Natural killer cell (primary cell): ENCODE data around the gene SPOP. TPM values are rescaled to one million over a fixed set of nuclear protein-coding genes. Genes with fewer than 3 reads are reported as not detected.
A peak's percentile ranks its signal among the peaks of the same experiment; 100 is the strongest.

Source experiments
- ATAC-seq, 3 donors: fragments of 150-1000 bp in 2 of 3; fragments of 200-7000 bp in 1 of 3; cut with Tn5 transposase; 1 replicate in 1 of 3; 2 replicates in 2 of 3; pipeline ENCODE4 v1.10.0; 2021; ENCODE audit warnings: mild to moderate bottlenecking in 2 of 3, moderate library complexity in 2 of 3
- DNase-seq, 2 donors: peaks; one replicate each; pipeline versions ENCODE4 v3.0.0 to v3.0.0-alpha.2; 2013 to 2021; ENCODE audit warnings: mixed read lengths in 1 of 2
- H3K27ac ChIP-seq: one replicate; pipeline ENCODE4 v1.5.1; 2013; ENCODE audit warnings: mild to moderate bottlenecking, low read length
- H3K27me3 ChIP-seq: one replicate; pipeline ENCODE4 v1.6.1; 2013; ENCODE audit warnings: low read length; ENCODE audit not compliant: control insufficient read depth, insufficient read depth
- H3K36me3 ChIP-seq: one replicate; pipeline ENCODE4 v1.6.1; 2013; ENCODE audit warnings: low read length; ENCODE audit not compliant: control insufficient read depth, insufficient read depth
- H3K4me1 ChIP-seq: one replicate; pipeline ENCODE4 v1.6.1; 2013; ENCODE audit warnings: low read length; ENCODE audit not compliant: control insufficient read depth, insufficient read depth
- H3K4me3 ChIP-seq: one replicate; pipeline ENCODE4 v1.5.1; 2013; ENCODE audit warnings: low read length
- H3K9me3 ChIP-seq: one replicate; pipeline ENCODE4 v1.6.1; 2013; ENCODE audit warnings: low read length; ENCODE audit not compliant: control insufficient read depth, insufficient read depth
- H3K27ac Mint-ChIP-seq, 2 donors: one replicate each; pipeline ENCODE4 v1.8.0; 2022; ENCODE audit warnings: mild to moderate bottlenecking in 2 of 2, mixed read lengths in 2 of 2, moderate library complexity in 1 of 2
- H3K27me3 Mint-ChIP-seq, 2 donors: one replicate each; pipeline ENCODE4 v1.8.0; 2022; ENCODE audit warnings: low read depth in 2 of 2, mixed read lengths in 2 of 2
- H3K36me3 Mint-ChIP-seq: one replicate; pipeline ENCODE4 v1.8.0; 2022; ENCODE audit warnings: mixed read lengths
- H3K4me1 Mint-ChIP-seq, 2 donors: one replicate each; pipeline ENCODE4 v1.8.0; 2022; ENCODE audit warnings: mixed read lengths in 2 of 2
- H3K4me3 Mint-ChIP-seq: one replicate; pipeline ENCODE4 v1.8.0; 2022; ENCODE audit warnings: mild to moderate bottlenecking, moderate library complexity, mixed read lengths
- H3K9me3 Mint-ChIP-seq, 2 donors: one replicate each; pipeline ENCODE4 v1.8.0; 2022; ENCODE audit warnings: mixed read lengths in 2 of 2
- WGBS: methylation state at CpG from one replicate; pipeline ENCODE4 v1.1.7; 2013; ENCODE audit warnings: missing lambda C conversion rate; ENCODE audit not compliant: insufficient coverage; 5-methylcytosine and 5-hydroxymethylcytosine counted together
- intact Hi-C: fragments of 100-400 bp; cut with micrococcal nuclease; formaldehyde crosslinking; loops from one replicate; pipeline ENCODE4 v1.14.2; 2022
- total RNA-seq, 4 donors: library from RNA; stranded (reverse); fragments of 120-200 nt in 1 of 4; gene quantifications; one replicate each; pipeline versions ENCODE4 v1.2.3 to v1.2.4, GENCODE V29; 2013 to 2022
- TF ChIP-seq, protein P1 (sequence below): fragments of 200-600 bp; IDR thresholded peaks from one replicate; pipeline ENCODE4 v1.8.0; 2022; ENCODE audit warnings: antibody characterized with exemption

The SPOP gene
- total RNA-seq, 3 donors from 2014 or later (not counting 1 experiment from before 2014, with no cell fraction given), result 45.4 to 56.5 (median 54.7) TPM

- Mint-ChIP-seq H3K36me3 (peaks cover 13% of the 10 kb centered on the region), H3K27ac (peak overlapping the region; percentile 12 to 29), H3K9me3 (no peaks in the 10 kb centered on the region), H3K4me1 (peaks cover 21% of the 10 kb centered on the region in 2 donors), H3K27me3 (no peaks in the 10 kb centered on the region), H3K4me3 (no peak overlapping the region)
- Histone ChIP-seq H3K9me3 (no peaks in the 10 kb centered on the region), H3K27ac (no peak overlapping the region), H3K4me1 (peaks cover 18% of the 10 kb centered on the region), H3K36me3 (peaks cover 53% of the 10 kb centered on the region), H3K4me3 (no peak overlapping the region), H3K27me3 (no peaks in the 10 kb centered on the region)
- 73% methylated on average over 8 of the region's 8 CpGs for WGBS
- intact Hi-C loops, result loop anchor here (5.0 to 10.0 kb wide), 3 partner anchors 152 to 297 kb away; partner anchors contain the start of gene DLX3
- TF ChIP-seq, protein P1, sequence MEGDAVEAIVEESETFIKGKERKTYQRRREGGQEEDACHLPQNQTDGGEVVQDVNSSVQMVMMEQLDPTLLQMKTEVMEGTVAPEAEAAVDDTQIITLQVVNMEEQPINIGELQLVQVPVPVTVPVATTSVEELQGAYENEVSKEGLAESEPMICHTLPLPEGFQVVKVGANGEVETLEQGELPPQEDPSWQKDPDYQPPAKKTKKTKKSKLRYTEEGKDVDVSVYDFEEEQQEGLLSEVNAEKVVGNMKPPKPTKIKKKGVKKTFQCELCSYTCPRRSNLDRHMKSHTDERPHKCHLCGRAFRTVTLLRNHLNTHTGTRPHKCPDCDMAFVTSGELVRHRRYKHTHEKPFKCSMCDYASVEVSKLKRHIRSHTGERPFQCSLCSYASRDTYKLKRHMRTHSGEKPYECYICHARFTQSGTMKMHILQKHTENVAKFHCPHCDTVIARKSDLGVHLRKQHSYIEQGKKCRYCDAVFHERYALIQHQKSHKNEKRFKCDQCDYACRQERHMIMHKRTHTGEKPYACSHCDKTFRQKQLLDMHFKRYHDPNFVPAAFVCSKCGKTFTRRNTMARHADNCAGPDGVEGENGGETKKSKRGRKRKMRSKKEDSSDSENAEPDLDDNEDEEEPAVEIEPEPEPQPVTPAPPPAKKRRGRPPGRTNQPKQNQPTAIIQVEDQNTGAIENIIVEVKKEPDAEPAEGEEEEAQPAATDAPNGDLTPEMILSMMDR, result no peak
- ATAC-seq (no peak), DNase-seq (no peak)
These were observed 22.2 kb upstream of the SPOP start for GRCh38 chr17:49699966-49700575.

- TF ChIP-seq, protein P1, result no peak
- peaks cover 21% of the 10 kb centered on the region for H3K4me1 ChIP-seq
- H3K4me1 Mint-ChIP-seq, result peaks cover 21 to 22% of the 10 kb centered on the region in 2 donors
- no peaks in the 10 kb centered on the region for H3K27me3 ChIP-seq
- no peaks in the 10 kb centered on the region for H3K9me3 ChIP-seq
- H3K36me3 ChIP-seq, result peaks cover 32% of the 10 kb centered on the region
- no peak overlapping the region for H3K4me3 Mint-ChIP-seq
- H3K27ac Mint-ChIP-seq, result no peak overlapping the region
- DNase-seq (no peak), ATAC-seq (no peak)
- no peak overlapping the region for H3K4me3 ChIP-seq
- no peaks in the 10 kb centered on the region for H3K27me3 Mint-ChIP-seq
- H3K36me3 Mint-ChIP-seq, result peaks cover 7% of the 10 kb centered on the region
- H3K27ac ChIP-seq, result no peak overlapping the region
- intact Hi-C loops, result loop anchor here (5.0 to 10.0 kb wide), 3 partner anchors 154 to 299 kb away; partner anchors contain the start of gene DLX3
- WGBS, result 81% methylated on average over 6 of the region's 6 CpGs
- no peaks in the 10 kb centered on the region for H3K9me3 Mint-ChIP-seq
These were observed 20.1 kb upstream of the SPOP start for GRCh38 chr17:49698005-49698404.

DNA sequence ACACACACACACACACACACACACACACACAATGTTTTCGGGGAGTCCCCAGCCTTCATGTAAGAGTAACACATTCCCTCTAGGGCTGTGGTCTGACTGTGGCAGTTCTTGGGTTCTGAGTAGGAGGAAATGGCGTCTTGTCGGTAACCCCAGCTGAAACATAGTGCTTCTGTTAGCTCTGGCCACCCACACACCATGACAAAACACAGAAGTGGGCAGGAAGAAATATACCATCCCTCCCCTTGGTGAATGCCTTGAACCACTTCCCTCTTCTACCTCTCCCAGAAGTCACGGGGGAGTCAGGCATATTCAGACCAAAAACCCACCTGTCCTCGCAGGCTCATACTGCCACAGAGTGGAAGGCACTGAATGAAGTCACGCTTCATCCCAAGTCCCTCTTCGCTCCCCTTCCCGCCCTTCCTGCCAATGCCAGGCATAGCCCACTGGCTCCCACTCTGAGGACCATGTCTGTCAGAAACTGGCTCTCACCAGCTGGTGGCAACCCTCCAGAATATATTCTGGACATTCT, 18.4 kb upstream of the SPOP start:
- Mint-ChIP-seq H3K4me1 (peaks cover 21 to 22% of the 10 kb centered on the region in 2 donors), H3K4me3 (peak overlapping the region; percentile 61), H3K36me3 (peaks cover 5% of the 10 kb centered on the region), H3K27ac (peak overlapping the region; percentile 84 to 94), H3K27me3 (no peaks in the 10 kb centered on the region), H3K9me3 (no peaks in the 10 kb centered on the region)
- peak; percentile 62 to 86 for DNase-seq
- no peaks in the 10 kb centered on the region for H3K9me3 ChIP-seq
- TF ChIP-seq, protein P1, result no peak
- ATAC-seq, result peak; percentile 90 to 97 (median 92)
- H3K27ac ChIP-seq, result peak overlapping the region; percentile 72
- no peaks in the 10 kb centered on the region for H3K27me3 ChIP-seq
- H3K4me3 ChIP-seq, result no peak overlapping the region
- peaks cover 21% of the 10 kb centered on the region for H3K4me1 ChIP-seq
- 27% methylated on average over 8 of the region's 8 CpGs for whole genome bisulfite sequencing
- intact Hi-C loops, result loop anchor here (1.0 to 10.0 kb wide), 5 partner anchors 18 to 301 kb away; partner anchors contain the start of genes DLX3 and SPOP
- H3K36me3 ChIP-seq, result peaks cover 16% of the 10 kb centered on the region
